HG03575 (cell line): Measurements from ENCODE around the gene CHAD.
"Not testable (repeated sequence)": the region's sequence is repeated elsewhere in the genome, so short reads cannot be mapped to it uniquely, and the experiment has no call there.

ENCODE experiments used
- ATAC-seq: cut with Tn5 transposase; IDR thresholded peaks from one replicate; pipeline ENCODE4 v1.9.1; 2021; ENCODE audit not compliant: unreplicated experiment, insufficient number of reproducible peaks, low FRiP score; ENCODE audit errors: extremely low read depth

CHAD gene

GRCh38 chr17:50420419-50421112, 48.1 kb downstream of the CHAD start:
- ATAC-seq, result no peak

GRCh38 chr17:50419577-50419976, 49.1 kb downstream of the CHAD start:
- ATAC-seq, result not testable (repeated sequence)

GRCh38 chr17:50414808-50415207, 53.9 kb downstream of the CHAD start:
- ATAC-seq, result no peak
